GM06990 (cell line): ENCODE data around the gene THOC1.
A peak's percentile ranks its signal among the peaks of the same experiment; 100 is the strongest.
"Not testable (repeated sequence)": the region's sequence is repeated elsewhere in the genome, so short reads cannot be mapped to it uniquely, and the experiment has no call there.

ENCODE experiments used
- DNase-seq: peaks from one replicate; pipeline ENCODE4 v3.0.0-alpha.2; 2011; ENCODE audit not compliant: insufficient read length; ENCODE audit errors: extremely low read depth
- H3K27me3 ChIP-seq: replicated peaks from 2 replicates; pipeline ENCODE4 v1.6.0; 2011; ENCODE audit warnings: low read length; ENCODE audit not compliant: control insufficient read depth, insufficient read depth
- H3K36me3 ChIP-seq: 2 replicates; pipeline ENCODE4 v1.5.1; 2011; ENCODE audit warnings: low read length; ENCODE audit not compliant: control insufficient read depth, insufficient read depth
- H3K4me3 ChIP-seq: replicated peaks from 2 replicates; pipeline ENCODE4 v1.5.1; 2011; ENCODE audit warnings: low read depth, mild to moderate bottlenecking, control low read depth, low read length
- CTCF ChIP-seq: IDR thresholded peaks from 2 replicates; pipeline ENCODE4 v1.5.1; 2011; ENCODE audit warnings: low read length, control low read depth, mild to moderate bottlenecking, inconsistent platforms; ENCODE audit not compliant: insufficient read depth, poor library complexity, severe bottlenecking

THOC1 gene

GRCh38 chr18:297936-298335, 30.1 kb upstream of the THOC1 start:
- H3K4me3 ChIP-seq: no peak overlapping the region

GRCh38 chr18:295756-296490, 28.1 kb upstream of the THOC1 start:
- TF ChIP-seq CTCF: no peak
- Histone ChIP-seq H3K36me3 (no peaks in the 10 kb centered on the region), H3K4me3 (no peak overlapping the region), H3K27me3 (no peaks in the 10 kb centered on the region; the same call in 1 of the 2 replicates)
- DNase-seq: no peak

More at GRCh38 chr18:297936-298335, 30.1 kb upstream of the THOC1 start:
- Histone ChIP-seq H3K27me3 (no peaks in the 10 kb centered on the region; the same call in 1 of the 2 replicates), H3K36me3 (no peaks in the 10 kb centered on the region)
- no peak for TF ChIP-seq CTCF
- no peak for DNase-seq

DNA sequence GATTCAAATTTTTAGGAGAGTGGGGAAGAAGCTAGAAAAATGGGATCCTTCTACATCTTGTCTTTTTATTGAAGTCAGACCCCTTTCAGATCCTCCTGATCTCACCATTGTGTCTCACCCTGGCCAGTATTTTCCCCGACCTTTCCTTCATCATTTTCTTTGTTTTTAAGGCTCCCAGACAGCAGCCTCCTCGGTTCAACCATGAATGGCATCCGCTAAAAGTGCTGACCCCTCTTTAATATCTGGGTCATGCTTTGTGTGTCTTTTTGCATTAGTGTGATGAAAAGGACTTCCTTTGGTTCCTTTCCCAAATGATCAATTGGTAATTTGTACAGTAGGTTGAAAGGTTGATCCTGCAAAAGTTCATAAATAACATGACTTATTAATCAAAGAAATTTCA, 26.7 kb upstream of the THOC1 start:
- no peak for TF ChIP-seq CTCF
- Histone ChIP-seq H3K4me3 (no peak overlapping the region), H3K36me3 (no peaks in the 10 kb centered on the region), H3K27me3 (no peaks in the 10 kb centered on the region; the same call in 1 of the 2 replicates)
- DNase-seq: no peak

- DNase-seq: no peak
- Histone ChIP-seq H3K27me3 (no peaks in the 10 kb centered on the region; the same call in 1 of the 2 replicates), H3K4me3 (no peak overlapping the region), H3K36me3 (no peaks in the 10 kb centered on the region)
- TF ChIP-seq CTCF: no peak
These were observed 25.7 kb upstream of the THOC1 start for GRCh38 chr18:293536-293935.

DNA sequence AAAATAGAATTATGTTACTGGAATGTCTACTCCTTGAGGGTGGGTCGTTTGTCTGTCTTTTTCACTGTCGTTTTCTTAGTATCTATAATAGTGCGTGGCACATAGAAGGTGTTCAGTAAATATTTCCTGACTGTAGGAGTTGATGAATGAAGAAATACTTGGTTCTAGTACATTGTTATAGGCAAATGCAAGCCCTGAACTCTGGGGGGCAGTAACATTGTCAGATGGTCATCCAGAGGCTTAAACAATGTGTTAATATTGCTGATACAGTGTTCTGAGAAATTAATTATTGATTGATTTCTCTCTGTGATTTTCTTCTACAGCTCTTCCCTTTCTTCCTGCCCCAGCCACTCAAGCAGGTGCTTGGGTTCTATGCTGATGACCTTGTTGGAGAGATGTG, 24.4 kb upstream of the THOC1 start:
- Histone ChIP-seq H3K27me3 (no peaks in the 10 kb centered on the region; the same call in 1 of the 2 replicates), H3K4me3 (no peak overlapping the region), H3K36me3 (no peaks in the 10 kb centered on the region)
- TF ChIP-seq CTCF: peak; percentile 14
- DNase-seq: no peak

DNA sequence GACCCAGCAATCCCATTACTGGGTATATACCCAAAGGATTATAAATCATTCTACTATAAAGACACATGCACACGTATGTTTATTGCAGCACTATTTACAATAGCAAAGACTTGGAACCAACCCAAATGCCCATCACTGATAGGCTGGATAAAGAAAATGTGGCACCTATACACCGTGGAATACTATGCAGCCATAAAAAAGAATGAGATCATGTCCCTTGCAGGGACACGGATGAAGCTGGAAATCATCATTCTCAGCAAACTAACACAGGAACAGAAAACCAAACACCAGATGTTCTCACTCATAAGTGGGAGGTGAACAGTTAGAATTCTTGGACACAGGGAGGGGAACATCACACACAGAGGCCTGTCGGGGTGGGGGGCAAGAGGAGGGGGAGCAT, 22.1 kb upstream of the THOC1 start:
- H3K36me3 ChIP-seq, DNase-seq, H3K4me3 ChIP-seq, H3K27me3 ChIP-seq: not testable (repeated sequence)
